Cerebellar cortex (tissue), 1 donor: ENCODE results near the gene ORM1.
A peak's percentile ranks its signal among the peaks of the same experiment; 100 is the strongest.
"Not testable (repeated sequence)": the region's sequence is repeated elsewhere in the genome, so short reads cannot be mapped to it uniquely, and the experiment has no call there.

Experiments used
- DNase-seq: peaks from one replicate; pipeline ENCODE4 v3.0.0-alpha.2; 2015; ENCODE audit warnings: low spot score

ORM1 gene

GRCh38 chr9:114325684-114326254, 2.9 kb downstream of the ORM1 start:
- DNase-seq, result not testable (repeated sequence)

GRCh38 chr9:114327749-114328148, 4.9 kb downstream of the ORM1 start:
- DNase-seq, result no peak

DNA sequence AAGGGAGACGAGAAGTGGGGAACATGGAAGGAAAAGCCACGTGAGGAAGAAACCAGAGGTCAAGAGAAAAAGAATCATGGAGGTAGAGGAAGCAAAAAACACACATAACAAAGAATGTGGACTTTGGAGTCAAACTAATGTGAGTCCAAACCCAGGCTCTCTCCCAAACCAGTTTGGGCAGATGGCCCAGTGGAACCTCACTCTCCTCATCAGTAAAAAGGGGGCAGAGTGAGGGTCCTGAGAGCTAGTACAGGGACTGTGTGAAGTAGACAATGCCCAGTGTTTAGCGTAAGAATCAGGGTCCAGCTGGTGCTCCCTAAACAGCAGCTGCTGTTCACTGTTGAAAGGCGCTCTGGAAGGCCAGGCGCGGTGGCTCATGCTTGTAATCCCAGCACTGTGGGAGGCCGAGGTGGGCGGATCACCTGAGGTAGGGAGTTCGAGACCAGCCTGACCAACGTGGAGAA, 5.5 kb downstream of the ORM1 start:
- DNase-seq, result not testable (repeated sequence)

- DNase-seq, result not testable (repeated sequence)
These were observed 6.2 kb downstream of the ORM1 start for GRCh38 chr9:114328937-114329624.

GRCh38 chr9:114329625-114330022, 6.7 kb downstream of the ORM1 start, which contains the start of gene ORM2:
ORM2 (plus strand) TSS chr9:114329869; CDS start chr9:114329905, 36 bp downstream.
- DNase-seq, result not testable (repeated sequence)

DNA sequence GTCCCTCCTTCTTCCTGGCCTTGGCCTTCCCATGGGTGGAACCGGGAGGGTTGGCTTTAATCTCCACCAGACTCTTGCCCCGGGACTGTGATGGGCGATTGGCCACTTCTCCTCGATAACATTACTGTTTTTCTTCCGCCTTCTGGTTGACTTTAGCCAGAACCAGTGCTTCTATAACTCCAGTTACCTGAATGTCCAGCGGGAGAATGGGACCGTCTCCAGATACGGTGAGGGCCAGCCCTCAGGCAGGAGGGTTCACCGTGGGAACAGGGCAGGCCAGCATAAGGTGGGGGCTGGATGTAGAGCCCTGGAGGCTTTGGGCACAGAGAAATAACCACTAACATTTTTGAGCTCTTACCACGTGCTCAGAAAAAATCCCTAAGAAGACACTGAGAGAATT, 7.7 kb downstream of the ORM1 start:
- DNase-seq, result no peak

GRCh38 chr9:114331229-114332195, 8.6 kb downstream of the ORM1 start:
- DNase-seq, result not testable (repeated sequence)

GRCh38 chr9:114332474-114333040, 9.7 kb downstream of the ORM1 start:
- not testable (repeated sequence) for DNase-seq

DNA sequence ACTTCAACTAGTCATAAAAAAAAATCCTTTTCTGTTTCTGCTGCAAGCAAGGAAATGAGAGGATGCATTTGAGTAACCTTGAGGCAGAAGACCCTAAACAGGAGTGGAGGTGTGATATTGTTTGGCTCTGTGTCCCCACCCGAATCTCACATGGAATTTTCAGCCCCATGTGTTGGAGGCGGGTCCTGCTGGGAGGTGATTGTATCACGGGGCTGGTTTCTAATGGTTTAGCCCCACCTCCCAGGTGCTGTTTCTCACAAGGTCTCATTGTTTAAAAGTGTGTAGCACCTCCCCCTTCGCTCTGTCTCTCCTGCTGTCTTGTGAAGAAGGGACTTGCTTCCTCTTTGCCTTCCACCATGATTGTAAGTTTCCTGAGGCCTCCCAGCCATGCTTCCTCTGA, 10.8 kb downstream of the ORM1 start:
- DNase-seq, result not testable (repeated sequence)

DNA sequence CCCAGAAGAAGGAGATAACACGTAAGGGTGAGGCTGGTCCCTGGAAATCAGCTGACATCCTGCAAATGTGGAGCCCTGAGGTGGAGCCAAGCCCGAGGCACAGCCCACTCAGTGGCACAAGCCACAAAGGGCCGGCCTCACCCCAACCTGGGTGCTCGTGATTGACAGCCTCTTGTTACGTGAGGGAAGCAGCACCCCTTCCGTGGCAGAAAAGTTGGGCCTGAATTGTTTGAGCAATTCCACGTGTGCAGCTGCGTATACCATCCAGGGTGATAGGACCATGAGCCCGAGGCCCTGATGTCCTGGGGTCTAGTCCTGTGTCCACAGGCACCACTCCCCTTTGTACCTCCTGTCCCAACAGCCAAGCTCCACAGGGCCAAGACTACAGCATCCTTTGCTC, 11.6 kb downstream of the ORM1 start:
- no peak for DNase-seq

GRCh38 chr9:114335745-114336144, 12.8 kb downstream of the ORM1 start:
- DNase-seq, result no peak

GRCh38 chr9:114336157-114336556, 13.3 kb downstream of the ORM1 start:
- no peak for DNase-seq

DNA sequence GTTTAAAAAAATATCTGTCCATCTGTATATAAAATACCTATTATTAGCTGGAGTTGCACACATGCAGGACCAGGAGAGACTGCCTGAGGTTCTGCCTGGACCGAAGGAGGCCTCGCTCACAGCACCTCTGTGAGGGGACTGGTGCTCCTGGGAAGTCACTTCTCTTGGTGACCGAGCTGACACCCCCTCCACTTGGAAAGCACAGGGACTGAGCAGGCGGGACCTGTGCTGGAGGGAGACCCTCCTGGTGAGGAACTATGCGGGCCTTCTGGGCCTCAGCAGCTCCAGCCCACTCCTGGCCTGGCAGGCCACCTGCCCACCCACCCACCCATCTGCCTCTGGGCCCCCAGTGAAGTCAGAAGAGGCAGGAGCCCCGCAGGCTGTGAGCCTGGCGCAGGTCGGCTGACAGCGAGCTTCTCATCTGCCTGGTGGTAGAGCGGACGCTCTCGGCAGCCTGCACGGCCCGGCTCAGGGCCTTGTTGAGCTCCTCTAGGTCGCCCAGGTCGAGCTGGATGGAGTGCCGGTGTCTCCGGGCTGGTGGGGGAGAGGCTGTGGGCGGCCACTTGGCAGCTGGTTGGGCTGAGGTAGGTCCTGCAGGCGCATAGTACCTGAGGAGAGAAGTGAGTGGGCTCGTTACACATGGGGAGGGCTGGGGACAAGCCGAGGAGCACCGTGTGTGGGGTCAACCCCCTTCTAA, 13.9 kb downstream of the ORM1 start:
- no peak for DNase-seq

DNA sequence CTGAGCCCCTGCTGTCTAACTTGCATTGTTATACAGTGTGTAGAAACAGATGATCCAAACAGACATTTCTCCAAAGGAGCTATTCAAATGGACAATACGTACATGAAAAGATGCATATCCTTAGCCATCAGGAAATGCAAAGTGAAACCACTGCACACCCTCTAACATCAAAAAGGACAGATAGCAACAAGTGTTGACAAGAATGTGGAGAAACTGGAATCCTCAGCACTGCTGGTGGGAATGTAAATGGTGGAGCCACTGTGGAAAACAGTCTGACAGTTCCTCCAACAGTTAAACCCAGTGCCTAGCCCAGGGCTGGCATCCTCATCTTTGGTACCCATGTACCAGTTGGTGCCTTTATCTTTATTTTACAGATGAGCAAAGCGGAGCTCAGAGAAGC, 15.3 kb downstream of the ORM1 start:
- no peak for DNase-seq

DNA sequence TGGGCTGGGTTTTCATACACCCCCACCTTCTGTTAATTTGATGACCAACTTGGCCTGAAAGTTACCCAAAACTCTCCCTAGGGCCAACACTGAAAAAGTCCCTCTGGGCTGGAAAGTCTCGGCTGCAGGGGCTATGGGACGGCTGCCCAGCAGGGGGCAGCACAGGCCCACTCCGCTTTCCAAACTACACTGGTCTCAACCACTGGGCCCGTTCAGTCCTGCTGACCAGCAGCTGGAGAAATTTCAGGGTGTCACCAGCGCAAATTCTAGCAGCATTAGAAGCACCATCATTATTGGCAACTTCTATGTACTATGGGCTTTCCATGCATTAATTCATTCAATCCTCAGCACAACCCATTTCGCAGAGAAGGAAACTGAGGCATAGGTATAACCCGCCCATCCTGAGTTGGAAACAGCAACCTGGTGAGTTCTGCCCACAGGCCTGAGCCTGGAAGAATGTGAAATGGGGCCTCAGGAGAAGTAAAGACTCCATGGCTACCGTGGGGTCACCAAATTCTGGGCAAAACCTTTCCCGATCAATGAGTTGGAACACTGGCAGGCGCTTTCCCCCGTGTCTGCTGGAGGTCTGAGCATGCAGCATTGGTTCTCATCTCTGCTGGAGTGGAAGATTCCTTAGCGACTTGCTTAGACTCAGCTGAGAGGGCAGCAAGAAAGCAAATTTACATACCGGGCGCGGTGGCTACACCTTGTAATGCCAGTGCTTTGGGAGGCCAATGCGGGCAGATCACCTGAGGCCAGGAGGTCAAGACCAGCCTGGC, 16.4 kb downstream of the ORM1 start:
- DNase-seq, result peak; percentile 29

DNA sequence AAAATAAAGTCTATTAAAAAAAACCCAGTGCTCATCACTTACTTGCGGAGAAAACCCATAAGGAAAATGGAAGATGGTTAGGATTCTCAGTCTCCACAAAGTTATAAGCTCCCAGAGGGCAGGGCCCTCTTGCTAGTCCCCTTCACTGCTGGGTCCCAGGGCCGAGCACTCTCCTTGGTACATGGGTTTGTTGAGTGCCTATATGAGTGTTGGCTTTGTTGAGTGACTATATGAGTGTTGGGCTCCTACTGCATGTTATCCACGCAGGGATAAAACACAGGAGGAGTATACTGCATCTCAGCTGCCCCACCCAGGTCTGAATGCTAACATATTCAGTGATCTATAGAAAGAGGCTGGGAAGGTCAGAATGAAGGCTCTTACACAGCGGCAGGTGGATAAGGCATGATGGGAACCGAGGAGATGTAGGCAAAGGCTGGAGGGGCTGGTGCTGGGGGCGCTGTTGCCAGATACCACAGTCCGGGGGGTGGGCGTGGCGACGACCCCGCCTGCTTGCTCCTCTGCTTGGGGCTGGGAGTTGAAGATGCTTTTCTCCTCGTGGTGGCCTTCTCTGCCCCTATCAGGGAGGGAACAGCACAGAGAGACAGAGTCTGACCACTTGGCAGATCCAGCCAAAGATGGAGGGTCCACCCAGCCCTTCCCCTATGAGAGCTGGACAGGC, 18.4 kb downstream of the ORM1 start:
- DNase-seq, result no peak

GRCh38 chr9:114341991-114342390, 19.1 kb downstream of the ORM1 start:
- no peak for DNase-seq

- DNase-seq, result no peak
These were observed 20.0 kb downstream of the ORM1 start for GRCh38 chr9:114342755-114343440.

DNA sequence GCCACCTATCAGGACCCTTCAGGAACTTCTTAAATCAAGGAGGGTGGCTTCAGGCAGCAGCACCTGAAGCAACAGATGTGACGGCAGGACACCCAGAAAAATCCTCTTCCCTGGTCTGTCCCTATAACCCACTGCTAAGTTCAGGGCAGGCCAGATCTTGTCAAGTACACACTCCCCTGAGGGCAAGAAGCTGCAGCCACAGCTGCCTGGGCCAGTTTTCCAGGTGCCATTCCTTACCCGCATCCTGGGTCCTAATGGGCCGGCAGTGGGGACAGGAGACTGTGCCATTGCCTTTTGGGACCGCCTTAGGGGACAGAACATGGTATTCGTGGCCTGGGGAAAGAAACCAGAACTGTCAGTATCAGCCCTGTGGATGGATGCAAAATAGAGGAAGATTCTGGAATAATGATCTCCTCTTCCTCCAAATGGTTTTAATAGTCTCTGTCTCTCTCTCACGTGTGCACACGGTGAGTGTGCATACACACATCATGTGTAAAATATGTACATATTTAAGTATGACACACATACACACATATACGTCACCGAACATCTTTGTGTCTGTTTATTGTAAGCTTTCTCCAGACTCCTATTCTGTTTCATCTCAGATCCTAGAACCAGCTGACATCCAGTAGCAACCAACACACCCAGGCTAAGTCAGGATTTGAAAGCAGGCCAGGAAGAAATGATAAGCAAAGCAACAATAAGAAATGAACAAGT, 20.7 kb downstream of the ORM1 start:
- DNase-seq, result no peak
